ENCODE results near the gene CHAD.
"Not testable (repeated sequence)": the region's sequence is repeated elsewhere in the genome, so short reads cannot be mapped to it uniquely, and the experiment has no call there.

CHAD gene

GRCh38 chr17:50457621-50458020, 11.1 kb downstream of the CHAD start:
- no peak for DNase-seq (ENCODE audit: low read depth)

GRCh38 chr17:50453901-50454300, 14.8 kb downstream of the CHAD start:
- no peak for DNase-seq (ENCODE audit: low read depth)

GRCh38 chr17:50452630-50453300, 15.9 kb downstream of the CHAD start:
- peak; percentile 11 for DNase-seq (ENCODE audit: low read depth)

- no peak for DNase-seq (ENCODE audit: low read depth)
Observed at GRCh38 chr17:50451943-50452629, 16.6 kb downstream of the CHAD start.

- no peak for DNase-seq (ENCODE audit: low read depth)
Observed at GRCh38 chr17:50448643-50449042, 20.0 kb downstream of the CHAD start.

GRCh38 chr17:50447870-50448595, 20.6 kb downstream of the CHAD start:
- DNase-seq (ENCODE audit: low read depth), result no peak

GRCh38 chr17:50445730-50446325, 22.9 kb downstream of the CHAD start:
- DNase-seq (ENCODE audit: low read depth), result no peak

GRCh38 chr17:50444841-50445715, 23.6 kb downstream of the CHAD start:
- no peak for DNase-seq (ENCODE audit: low read depth)

- no peak for DNase-seq (ENCODE audit: low read depth)
Observed at GRCh38 chr17:50443505-50443974, 25.1 kb downstream of the CHAD start.

GRCh38 chr17:50440838-50441829, 27.5 kb downstream of the CHAD start:
- no peak for DNase-seq (ENCODE audit: low read depth)

GRCh38 chr17:50440172-50440837, 28.4 kb downstream of the CHAD start:
- DNase-seq (ENCODE audit: low read depth), result no peak

GRCh38 chr17:50439008-50439407, 29.7 kb downstream of the CHAD start:
- no peak for DNase-seq (ENCODE audit: low read depth)

- no peak for DNase-seq (ENCODE audit: low read depth)
Observed at GRCh38 chr17:50437409-50437808, 31.3 kb downstream of the CHAD start.

GRCh38 chr17:50432125-50432762, 36.4 kb downstream of the CHAD start:
- DNase-seq (ENCODE audit: low read depth), result no peak

GRCh38 chr17:50430821-50431618, 37.7 kb downstream of the CHAD start:
- DNase-seq (ENCODE audit: low read depth), result no peak

GRCh38 chr17:50429793-50430192, 38.9 kb downstream of the CHAD start:
- DNase-seq (ENCODE audit: low read depth), result no peak

GRCh38 chr17:50428831-50429424, 39.8 kb downstream of the CHAD start:
- DNase-seq (ENCODE audit: low read depth), result no peak

- not testable (repeated sequence) for DNase-seq (ENCODE audit: low read depth)
Observed at GRCh38 chr17:50428126-50428525, 40.6 kb downstream of the CHAD start.

All from GM04504 (cell line).